ENCODE results near the gene PLCH2.
"Not testable (repeated sequence)": the region's sequence is repeated elsewhere in the genome, so short reads cannot be mapped to it uniquely, and the experiment has no call there.

PLCH2 gene

DNA sequence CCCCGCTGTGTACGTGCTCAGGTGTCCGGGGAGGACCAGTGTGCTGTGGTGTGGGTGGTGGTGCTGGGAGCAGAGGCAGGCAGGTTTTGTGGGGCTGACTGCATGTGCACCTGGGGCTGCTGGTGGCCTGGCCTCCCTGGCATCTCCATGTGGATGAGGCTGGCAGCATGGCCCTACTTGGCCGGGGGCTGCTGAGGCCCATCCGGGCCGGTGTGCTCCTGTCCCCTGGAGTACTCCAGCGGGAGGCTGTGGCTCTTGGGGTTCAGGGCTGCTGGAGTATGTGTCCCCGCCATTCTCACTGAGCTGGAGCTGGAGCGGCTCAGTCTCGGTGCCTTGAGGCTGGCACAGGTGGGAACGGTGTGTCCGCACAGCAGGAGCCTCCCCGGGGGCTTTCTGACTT lies 42.9 kb upstream of the PLCH2 start:
- no peaks in the 10 kb centered on the region for H3K9me3 ChIP-seq (ENCODE audit: control insufficient read depth, insufficient read depth, low read length)
- no peak overlapping the region for H3K4me3 ChIP-seq (ENCODE audit: low read depth, low read length)
- H3K27me3 ChIP-seq (ENCODE audit: control insufficient read depth, insufficient read depth, low read length) = no peaks in the 10 kb centered on the region
- no peaks in the 10 kb centered on the region for H3K36me3 ChIP-seq (ENCODE audit: control insufficient read depth, insufficient read depth, low read length)
- no peak overlapping the region for H3K9ac ChIP-seq (ENCODE audit: low read depth, low read length)
- H3K4me1 ChIP-seq (ENCODE audit: control insufficient read depth, insufficient read depth, low read length) = no peaks in the 10 kb centered on the region

DNA sequence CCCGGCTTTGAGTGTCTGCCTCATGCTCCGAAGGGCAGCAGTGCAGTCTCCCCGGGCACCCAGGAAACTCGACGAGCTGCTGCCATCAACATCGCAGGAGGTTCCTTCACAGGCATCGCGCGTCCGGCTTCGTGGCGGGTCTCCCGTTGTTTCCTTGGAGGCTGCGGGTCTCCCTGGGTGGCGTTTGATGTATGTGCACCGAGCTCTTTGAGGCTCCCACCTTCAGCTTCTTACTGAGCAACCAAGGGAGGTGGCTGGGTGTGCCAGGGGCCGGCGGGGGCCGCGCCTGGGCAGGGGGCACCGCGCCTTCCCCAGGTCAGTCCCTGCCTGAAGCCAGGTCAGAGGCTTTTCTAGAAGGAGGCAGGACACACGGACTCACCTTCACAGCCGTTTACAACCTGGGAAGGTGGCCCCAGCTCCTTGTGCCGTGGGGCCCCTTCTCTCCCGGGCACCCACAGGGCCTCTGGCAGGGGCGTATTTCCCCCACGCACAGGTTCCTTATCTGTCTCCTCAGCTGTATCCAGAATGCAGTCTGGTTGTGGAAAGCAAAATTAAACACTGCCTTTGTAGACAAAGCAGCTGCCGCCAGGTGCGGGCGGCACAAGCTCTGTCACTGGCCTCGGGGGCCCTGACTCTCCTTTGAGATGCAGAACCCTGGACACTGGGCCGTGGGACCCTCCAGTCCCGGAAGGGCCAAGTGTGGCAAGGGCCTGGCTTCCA lies 42.0 kb upstream of the PLCH2 start:
- H3K4me3 ChIP-seq (ENCODE audit: low read depth, low read length) = no peak overlapping the region
- H3K27me3 ChIP-seq (ENCODE audit: control insufficient read depth, insufficient read depth, low read length) = no peaks in the 10 kb centered on the region
- no peaks in the 10 kb centered on the region for H3K9me3 ChIP-seq (ENCODE audit: control insufficient read depth, insufficient read depth, low read length)
- H3K36me3 ChIP-seq (ENCODE audit: control insufficient read depth, insufficient read depth, low read length) = no peaks in the 10 kb centered on the region
- no peak overlapping the region for H3K9ac ChIP-seq (ENCODE audit: low read depth, low read length)
- no peaks in the 10 kb centered on the region for H3K4me1 ChIP-seq (ENCODE audit: control insufficient read depth, insufficient read depth, low read length)

DNA sequence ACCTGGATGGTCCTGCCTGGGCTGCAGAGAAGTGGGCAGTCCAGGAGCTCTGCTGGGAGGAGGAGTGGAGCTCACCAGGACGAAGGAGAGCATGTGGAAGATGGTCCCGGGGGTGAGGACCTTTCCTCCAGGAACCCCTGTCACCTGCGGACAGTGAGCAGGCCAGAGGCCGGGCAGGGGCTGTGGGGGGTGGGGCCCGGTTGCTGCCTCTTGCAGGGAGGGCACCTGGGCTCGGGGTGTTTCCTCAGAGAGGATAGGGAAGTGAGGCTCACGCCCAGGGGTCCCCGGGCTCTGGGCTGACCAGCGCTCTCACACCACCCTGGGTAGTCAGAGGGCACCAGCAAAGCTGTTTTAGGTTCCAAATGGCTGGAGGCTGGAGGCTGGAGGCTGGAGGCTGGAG lies 41.0 kb upstream of the PLCH2 start:
- Histone ChIP-seq H3K4me3 (ENCODE audit: low read depth, low read length) (no peak overlapping the region), H3K9me3 (ENCODE audit: control insufficient read depth, insufficient read depth, low read length) (no peaks in the 10 kb centered on the region), H3K9ac (ENCODE audit: low read depth, low read length) (no peak overlapping the region), H3K4me1 (ENCODE audit: control insufficient read depth, insufficient read depth, low read length) (no peaks in the 10 kb centered on the region), H3K27me3 (ENCODE audit: control insufficient read depth, insufficient read depth, low read length) (no peaks in the 10 kb centered on the region), H3K36me3 (ENCODE audit: control insufficient read depth, insufficient read depth, low read length) (no peaks in the 10 kb centered on the region)

DNA sequence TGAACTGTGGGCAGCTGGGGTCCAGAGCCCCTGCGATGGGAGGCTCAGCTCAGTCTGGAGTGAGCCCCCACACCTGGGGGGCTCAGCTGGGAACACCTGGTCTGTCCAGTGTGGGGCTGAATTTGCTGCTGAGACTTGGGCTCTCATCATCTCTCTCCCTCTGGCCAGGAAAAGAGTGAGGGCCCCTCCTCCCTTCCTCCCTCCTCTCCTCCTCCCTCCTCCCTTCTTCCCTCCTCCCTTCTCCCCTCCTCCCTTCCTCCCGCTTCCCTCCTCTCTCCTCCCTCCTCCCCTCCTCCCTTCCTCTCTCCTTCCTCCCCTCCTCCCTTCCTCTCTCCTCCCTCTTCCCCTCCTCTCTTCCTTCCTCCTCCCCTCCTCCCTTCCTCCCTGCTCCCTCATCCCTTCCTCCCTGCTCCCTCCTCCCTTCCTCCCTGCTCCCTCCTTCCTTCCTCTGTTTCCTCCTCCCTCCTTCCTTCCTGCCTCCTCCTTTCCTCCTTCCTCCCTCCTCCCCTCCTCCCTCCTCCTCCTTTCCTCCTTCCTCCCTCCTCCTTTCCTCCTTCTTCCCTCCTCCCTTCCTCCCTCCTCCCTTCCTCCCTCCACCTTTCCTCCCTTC lies 40.2 kb upstream of the PLCH2 start:
- H3K27me3 ChIP-seq (ENCODE audit: control insufficient read depth, insufficient read depth, low read length) = no peaks in the 10 kb centered on the region
- H3K4me3 ChIP-seq (ENCODE audit: low read depth, low read length) = no peak overlapping the region
- H3K36me3 ChIP-seq (ENCODE audit: control insufficient read depth, insufficient read depth, low read length) = no peaks in the 10 kb centered on the region
- no peak overlapping the region for H3K9ac ChIP-seq (ENCODE audit: low read depth, low read length)
- H3K4me1 ChIP-seq (ENCODE audit: control insufficient read depth, insufficient read depth, low read length) = no peaks in the 10 kb centered on the region
- no peaks in the 10 kb centered on the region for H3K9me3 ChIP-seq (ENCODE audit: control insufficient read depth, insufficient read depth, low read length)

DNA sequence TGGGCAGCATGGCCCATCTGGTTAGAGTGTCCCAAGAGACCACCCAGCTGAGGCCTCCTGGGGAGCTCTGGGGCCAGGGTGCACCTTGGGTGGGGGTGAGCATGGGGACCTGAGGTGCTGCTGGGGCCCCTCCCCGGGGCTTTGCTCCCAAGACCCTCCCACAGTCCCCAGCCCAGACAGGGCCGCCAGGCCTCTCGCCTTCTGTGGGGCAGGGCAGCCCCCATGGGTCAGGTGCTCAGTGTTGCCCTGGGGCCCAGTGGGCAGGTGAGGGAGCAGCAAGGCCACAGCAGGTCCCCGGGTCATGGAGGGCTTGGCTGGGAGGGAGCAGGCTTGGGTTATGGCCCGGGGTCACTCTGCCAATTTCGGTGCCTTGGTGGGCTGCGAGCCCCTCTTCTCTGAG lies 39.2 kb upstream of the PLCH2 start:
- Histone ChIP-seq H3K9me3 (ENCODE audit: control insufficient read depth, insufficient read depth, low read length) (no peaks in the 10 kb centered on the region), H3K36me3 (ENCODE audit: control insufficient read depth, insufficient read depth, low read length) (no peaks in the 10 kb centered on the region), H3K4me1 (ENCODE audit: control insufficient read depth, insufficient read depth, low read length) (no peaks in the 10 kb centered on the region), H3K9ac (ENCODE audit: low read depth, low read length) (no peak overlapping the region), H3K4me3 (ENCODE audit: low read depth, low read length) (no peak overlapping the region), H3K27me3 (ENCODE audit: control insufficient read depth, insufficient read depth, low read length) (no peaks in the 10 kb centered on the region)

DNA sequence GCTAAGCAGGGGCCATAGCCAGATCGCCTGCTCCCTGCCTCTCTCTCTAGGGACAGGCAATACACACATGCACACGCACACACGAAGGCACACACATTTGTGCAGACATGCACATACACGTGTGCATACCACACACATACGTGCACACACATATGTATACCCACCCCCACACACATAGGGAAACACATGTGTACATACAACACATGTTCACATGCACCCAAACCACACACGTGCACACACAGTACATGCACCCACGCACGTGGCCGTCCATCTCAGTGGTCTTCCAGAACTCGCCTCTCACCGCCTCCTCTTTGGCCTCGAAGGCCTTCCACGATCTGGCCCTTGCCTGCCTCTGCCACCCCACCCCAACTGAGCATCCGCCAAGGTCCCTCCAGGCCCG lies 38.5 kb upstream of the PLCH2 start:
- no peak overlapping the region for H3K4me3 ChIP-seq (ENCODE audit: low read depth, low read length)
- H3K9me3 ChIP-seq (ENCODE audit: control insufficient read depth, insufficient read depth, low read length) = no peaks in the 10 kb centered on the region
- no peaks in the 10 kb centered on the region for H3K4me1 ChIP-seq (ENCODE audit: control insufficient read depth, insufficient read depth, low read length)
- H3K9ac ChIP-seq (ENCODE audit: low read depth, low read length) = no peak overlapping the region
- no peaks in the 10 kb centered on the region for H3K36me3 ChIP-seq (ENCODE audit: control insufficient read depth, insufficient read depth, low read length)
- H3K27me3 ChIP-seq (ENCODE audit: control insufficient read depth, insufficient read depth, low read length) = peaks cover 5% of the 10 kb centered on the region

DNA sequence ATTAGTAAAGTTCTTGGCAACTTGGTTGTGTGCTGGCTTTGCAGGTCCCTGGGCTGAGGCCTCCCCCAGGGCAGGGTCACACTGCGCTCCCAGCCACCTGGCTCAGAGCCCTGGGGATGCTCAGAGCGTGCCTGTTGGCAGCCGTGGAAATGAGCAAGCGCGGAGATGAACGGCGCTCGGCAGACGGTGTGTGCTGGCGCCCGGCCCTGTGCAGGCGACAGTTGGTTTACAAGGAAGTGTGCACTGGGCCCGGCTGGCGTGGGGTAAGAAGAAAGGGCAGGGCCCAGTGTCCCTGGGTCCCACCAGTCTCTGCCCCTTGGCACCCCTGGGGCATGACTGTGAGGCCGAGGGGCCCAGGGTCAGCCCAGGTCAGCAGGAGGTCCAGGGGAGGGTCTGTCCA lies 38.1 kb upstream of the PLCH2 start:
- no peaks in the 10 kb centered on the region for H3K4me1 ChIP-seq (ENCODE audit: control insufficient read depth, insufficient read depth, low read length)
- H3K36me3 ChIP-seq (ENCODE audit: control insufficient read depth, insufficient read depth, low read length) = no peaks in the 10 kb centered on the region
- H3K27me3 ChIP-seq (ENCODE audit: control insufficient read depth, insufficient read depth, low read length) = peaks cover 9% of the 10 kb centered on the region
- H3K4me3 ChIP-seq (ENCODE audit: low read depth, low read length) = no peak overlapping the region
- H3K9ac ChIP-seq (ENCODE audit: low read depth, low read length) = no peak overlapping the region
- no peaks in the 10 kb centered on the region for H3K9me3 ChIP-seq (ENCODE audit: control insufficient read depth, insufficient read depth, low read length)

DNA sequence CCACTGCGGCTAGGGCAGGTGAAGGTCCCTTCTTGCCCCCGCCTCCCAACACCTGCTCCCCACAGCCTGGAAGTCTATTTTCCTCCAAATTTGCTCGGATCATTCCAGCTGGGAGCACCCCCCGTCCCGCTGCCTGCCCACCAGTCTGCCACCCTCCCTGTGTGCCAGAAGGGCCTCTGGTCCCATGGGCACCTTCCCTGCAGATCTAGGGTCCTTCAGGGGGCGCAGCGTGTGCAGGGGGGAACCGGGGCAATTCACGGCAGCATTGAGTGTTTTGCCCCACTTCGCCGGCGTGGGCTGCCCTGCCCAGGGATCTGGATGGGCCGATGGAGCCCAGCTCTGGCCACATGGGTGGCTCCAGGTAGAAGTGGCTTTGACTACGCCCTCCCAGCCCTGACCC lies 37.4 kb upstream of the PLCH2 start:
- H3K9ac ChIP-seq (ENCODE audit: low read depth, low read length) = no peak overlapping the region
- H3K27me3 ChIP-seq (ENCODE audit: control insufficient read depth, insufficient read depth, low read length) = peaks cover 10% of the 10 kb centered on the region
- no peaks in the 10 kb centered on the region for H3K9me3 ChIP-seq (ENCODE audit: control insufficient read depth, insufficient read depth, low read length)
- H3K36me3 ChIP-seq (ENCODE audit: control insufficient read depth, insufficient read depth, low read length) = no peaks in the 10 kb centered on the region
- no peak overlapping the region for H3K4me3 ChIP-seq (ENCODE audit: low read depth, low read length)
- no peaks in the 10 kb centered on the region for H3K4me1 ChIP-seq (ENCODE audit: control insufficient read depth, insufficient read depth, low read length)

DNA sequence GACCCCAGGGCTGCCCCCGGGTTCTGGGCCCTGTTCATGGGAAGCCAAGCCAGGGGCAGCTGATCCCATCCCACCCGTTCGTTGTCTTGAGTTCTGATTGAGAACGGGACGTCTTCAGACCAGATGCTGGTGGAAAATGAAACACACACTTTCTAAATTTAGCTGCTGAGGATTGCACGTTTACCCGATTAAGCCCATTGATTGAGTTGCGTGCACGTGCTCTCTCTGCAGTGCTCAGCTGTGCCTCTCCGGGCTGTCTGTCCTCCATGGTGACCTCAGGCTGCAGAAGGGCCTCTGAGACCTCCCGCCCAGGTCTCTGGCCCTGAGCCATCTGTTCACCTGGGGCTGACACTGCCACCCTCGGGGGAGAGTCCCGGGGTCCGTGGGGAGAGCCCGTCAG lies 36.7 kb upstream of the PLCH2 start:
- Histone ChIP-seq H3K36me3 (ENCODE audit: control insufficient read depth, insufficient read depth, low read length) (no peaks in the 10 kb centered on the region), H3K27me3 (ENCODE audit: control insufficient read depth, insufficient read depth, low read length) (peaks cover 14% of the 10 kb centered on the region), H3K4me3 (ENCODE audit: low read depth, low read length) (no peak overlapping the region), H3K4me1 (ENCODE audit: control insufficient read depth, insufficient read depth, low read length) (no peaks in the 10 kb centered on the region), H3K9ac (ENCODE audit: low read depth, low read length) (no peak overlapping the region), H3K9me3 (ENCODE audit: control insufficient read depth, insufficient read depth, low read length) (no peaks in the 10 kb centered on the region)

DNA sequence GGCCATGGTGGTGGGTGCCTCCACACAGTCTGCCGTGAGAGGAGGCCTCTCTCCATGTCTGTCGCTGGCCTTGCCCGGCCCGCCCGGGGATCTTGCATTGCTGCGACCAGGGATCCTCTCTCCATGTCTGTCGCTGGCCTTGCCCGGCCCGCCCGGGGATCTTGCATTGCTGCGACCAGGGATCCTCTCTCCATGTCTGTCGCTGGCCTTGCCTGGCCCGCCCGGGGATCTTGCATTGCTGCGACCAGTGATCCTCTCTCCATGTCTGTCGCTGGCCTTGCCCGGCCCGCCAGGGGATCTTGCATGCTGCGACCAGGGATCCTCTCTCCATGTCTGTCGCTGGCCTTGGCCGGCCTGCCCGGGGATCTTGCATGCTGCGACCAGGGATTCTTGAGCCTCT lies 35.7 kb upstream of the PLCH2 start:
- H3K9me3 ChIP-seq (ENCODE audit: control insufficient read depth, insufficient read depth, low read length); H3K4me3 ChIP-seq (ENCODE audit: low read depth, low read length); H3K9ac ChIP-seq (ENCODE audit: low read depth, low read length); H3K36me3 ChIP-seq (ENCODE audit: control insufficient read depth, insufficient read depth, low read length); H3K4me1 ChIP-seq (ENCODE audit: control insufficient read depth, insufficient read depth, low read length): not testable (repeated sequence)
- H3K27me3 ChIP-seq (ENCODE audit: control insufficient read depth, insufficient read depth, low read length) = peaks cover 20% of the 10 kb centered on the region

DNA sequence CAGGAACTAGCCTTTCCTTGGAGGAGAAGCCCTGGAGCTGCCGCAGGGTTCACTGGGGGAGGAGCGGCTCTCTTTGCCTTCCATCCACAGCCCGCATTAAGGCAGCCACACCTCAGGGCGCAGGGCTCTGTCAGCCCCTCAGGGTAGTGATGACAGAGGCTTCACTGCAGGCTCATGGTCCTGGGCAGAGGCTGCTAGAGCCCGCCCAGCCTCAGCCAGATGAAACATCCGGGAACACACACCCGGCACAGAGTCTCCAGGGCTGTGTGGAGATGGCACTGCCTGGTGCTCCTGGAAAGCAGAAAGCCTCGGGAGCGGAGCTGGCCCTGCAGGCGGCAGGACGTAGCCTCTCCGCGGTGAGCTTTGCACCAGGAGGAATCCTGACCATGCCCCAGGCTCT lies 34.3 kb upstream of the PLCH2 start:
- H3K9ac ChIP-seq (ENCODE audit: low read depth, low read length) = peak overlapping the region; percentile 24
- no peaks in the 10 kb centered on the region for H3K36me3 ChIP-seq (ENCODE audit: control insufficient read depth, insufficient read depth, low read length)
- H3K4me3 ChIP-seq (ENCODE audit: low read depth, low read length) = no peak overlapping the region
- H3K9me3 ChIP-seq (ENCODE audit: control insufficient read depth, insufficient read depth, low read length) = no peaks in the 10 kb centered on the region
- no peaks in the 10 kb centered on the region for H3K4me1 ChIP-seq (ENCODE audit: control insufficient read depth, insufficient read depth, low read length)
- peaks cover 20% of the 10 kb centered on the region for H3K27me3 ChIP-seq (ENCODE audit: control insufficient read depth, insufficient read depth, low read length)

DNA sequence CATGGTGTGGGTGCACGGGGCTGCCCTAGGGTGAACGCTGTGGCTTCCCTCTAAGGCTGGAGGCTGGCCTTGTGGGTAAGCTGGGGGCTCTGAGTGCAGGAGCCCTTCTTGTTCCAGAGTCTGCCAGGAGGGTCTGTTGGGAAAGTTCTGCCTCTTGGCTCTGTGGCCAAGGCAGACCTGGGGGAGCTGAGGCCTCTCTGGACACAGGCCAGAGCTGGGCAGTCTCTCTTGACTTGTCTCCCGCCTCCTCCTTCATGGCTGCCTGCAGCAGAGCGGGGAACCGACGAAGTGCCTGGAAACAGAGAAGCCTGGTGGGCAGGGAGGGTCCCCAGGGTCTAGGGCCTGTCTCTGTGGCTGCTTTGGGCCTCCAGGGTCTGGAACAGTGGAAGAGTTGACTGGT lies 33.4 kb upstream of the PLCH2 start:
- Histone ChIP-seq H3K4me3 (ENCODE audit: low read depth, low read length) (peak overlapping the region; percentile 13), H3K9me3 (ENCODE audit: control insufficient read depth, insufficient read depth, low read length) (no peaks in the 10 kb centered on the region), H3K36me3 (ENCODE audit: control insufficient read depth, insufficient read depth, low read length) (no peaks in the 10 kb centered on the region), H3K4me1 (ENCODE audit: control insufficient read depth, insufficient read depth, low read length) (no peaks in the 10 kb centered on the region), H3K9ac (ENCODE audit: low read depth, low read length) (no peak overlapping the region), H3K27me3 (ENCODE audit: control insufficient read depth, insufficient read depth, low read length) (peaks cover 20% of the 10 kb centered on the region)

Measured in iPS-15b (cell line).